GM15510 (cell line): Measurements from ENCODE around the gene MYOG.

Experiments
- POLR2A ChIP-seq: IDR thresholded peaks from 3 replicates; pipeline ENCODE4 v1.6.1; 2011; ENCODE audit warnings: borderline replicate concordance; ENCODE audit not compliant: insufficient read length; ENCODE audit errors: extremely low read depth

MYOG gene

GRCh38 chr1:203034422-203035110, 51.2 kb downstream of the MYOG start:
- no peak for TF ChIP-seq POLR2A

- TF ChIP-seq POLR2A = no peak
Observed at GRCh38 chr1:203033917-203034316, 51.9 kb downstream of the MYOG start.

GRCh38 chr1:203033287-203033686, 52.5 kb downstream of the MYOG start:
- no peak for TF ChIP-seq POLR2A
